ENCODE measurements around the gene PNO1.

GRCh38 chr2:68126561-68126960 lies 31.1 kb upstream of the PNO1 start:
- no peak for TF ChIP-seq CTCF (IDR thresholded peaks at IDR 0.05)
- TF ChIP-seq POLR2A (IDR thresholded peaks at IDR 0.05), result no peak
